Mucosa of descending colon (tissue), 3 donors: Measurements from ENCODE around the gene CABS1. TPM values are rescaled to one million over a fixed set of nuclear protein-coding genes. Genes with fewer than 3 reads are reported as not detected.

Experiments
- ATAC-seq: fragments of 200-7000 bp; cut with Tn5 transposase; one replicate; pipeline ENCODE4 v1.9.1; 2020; ENCODE audit warnings: mild to moderate bottlenecking, moderate library complexity
- DNase-seq, 3 donors: peaks; one replicate each; pipeline ENCODE4 v3.0.0-alpha.2; 2020
- H3K36me3 ChIP-seq: fragments of 200-600 bp; one replicate; pipeline ENCODE4 v1.8.0; 2021; ENCODE audit warnings: low read depth, mild to moderate bottlenecking
- H3K4me1 ChIP-seq: fragments of 200-600 bp; one replicate; pipeline ENCODE4 v1.8.0; 2021; ENCODE audit warnings: low read depth, mild to moderate bottlenecking
- H3K4me3 ChIP-seq: fragments of 200-600 bp; one replicate; pipeline ENCODE4 v1.8.0; 2021; ENCODE audit warnings: mild to moderate bottlenecking
- H3K9me3 ChIP-seq: fragments of 200-600 bp; one replicate; pipeline ENCODE4 v1.8.0; 2021; ENCODE audit warnings: mild to moderate bottlenecking
- intact Hi-C, 2 donors: fragments of 100-400 bp; cut with DNase I in 1 of 2; cut with micrococcal nuclease in 1 of 2; formaldehyde crosslinking; loops; one replicate each; pipeline versions ENCODE4 v1.11.0 to v1.11.1; 2022; cut with DNase I, micrococcal nuclease
- long read RNA-seq, 2 donors: library from polyadenylated mRNA; unstranded; transcript quantifications; one replicate each; pipeline ENCODE4 v2.0.0, GENCODE V29; 2019 to 2021
- total RNA-seq, 3 donors: library from RNA; stranded (reverse); fragmentation: NEBNext Ultra II Directional in 2 of 3; extraction: Animal tissue kit (Norgen Biotek cat#: 25700) in 2 of 3; gene quantifications; one replicate each; pipeline versions ENCODE4 v1.2.1 to v1.2.4, GENCODE V29; 2021 to 2023
- TF ChIP-seq, protein P1 (sequence below): fragments of 200-600 bp; IDR thresholded peaks from one replicate; pipeline ENCODE4 v1.8.0; 2022; ENCODE audit warnings: antibody characterized with exemption, mild to moderate bottlenecking
- donor health status: DM: no; HTN: no; CAD: no; lungs with moderate emphysema.
- donor health status: DM: no; HTN: no; CAD: no.
- donor health status: DM: no; HTN: yes; CAD: no.

CABS1 gene
- total RNA-seq: not detected
- long read RNA-seq, donor 1: 0 reads
- long read RNA-seq, donor 2: 0 reads

DNA sequence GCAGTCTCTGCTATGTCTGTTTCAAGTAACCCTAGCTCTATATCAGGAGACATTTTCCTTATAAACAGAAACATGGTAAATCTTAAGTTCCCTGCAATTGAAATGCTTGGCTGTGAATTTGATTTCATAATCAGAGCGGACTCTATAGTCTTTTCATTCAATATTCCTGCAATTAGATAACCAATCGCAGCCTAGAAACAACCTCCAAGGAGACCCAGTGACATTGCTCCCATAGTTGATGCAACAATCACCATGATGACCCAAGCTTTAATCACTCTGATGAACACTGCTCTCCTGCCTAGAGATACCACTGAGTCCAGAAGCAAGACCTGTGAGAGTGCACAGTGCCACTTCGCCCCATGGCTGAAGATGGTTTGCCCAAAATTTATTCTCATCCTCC lies at the start of gene CABS1:
Gene CABS1, plus strand, starts transcription at position 301 of the 400 bp plus-strand sequence. Its CDS starts 59 bp downstream, at position 360.
- H3K4me3 ChIP-seq: no peak within 1 kb of the TSS
- H3K9me3 ChIP-seq: no peaks in the 10 kb centered on the region
- H3K36me3 ChIP-seq: no peaks in the 10 kb centered on the region
- ATAC-seq: no peak
- intact Hi-C loops: no loop called here
- no peaks in the 10 kb centered on the region for H3K4me1 ChIP-seq
- no peak for DNase-seq
- TF ChIP-seq, protein P1, sequence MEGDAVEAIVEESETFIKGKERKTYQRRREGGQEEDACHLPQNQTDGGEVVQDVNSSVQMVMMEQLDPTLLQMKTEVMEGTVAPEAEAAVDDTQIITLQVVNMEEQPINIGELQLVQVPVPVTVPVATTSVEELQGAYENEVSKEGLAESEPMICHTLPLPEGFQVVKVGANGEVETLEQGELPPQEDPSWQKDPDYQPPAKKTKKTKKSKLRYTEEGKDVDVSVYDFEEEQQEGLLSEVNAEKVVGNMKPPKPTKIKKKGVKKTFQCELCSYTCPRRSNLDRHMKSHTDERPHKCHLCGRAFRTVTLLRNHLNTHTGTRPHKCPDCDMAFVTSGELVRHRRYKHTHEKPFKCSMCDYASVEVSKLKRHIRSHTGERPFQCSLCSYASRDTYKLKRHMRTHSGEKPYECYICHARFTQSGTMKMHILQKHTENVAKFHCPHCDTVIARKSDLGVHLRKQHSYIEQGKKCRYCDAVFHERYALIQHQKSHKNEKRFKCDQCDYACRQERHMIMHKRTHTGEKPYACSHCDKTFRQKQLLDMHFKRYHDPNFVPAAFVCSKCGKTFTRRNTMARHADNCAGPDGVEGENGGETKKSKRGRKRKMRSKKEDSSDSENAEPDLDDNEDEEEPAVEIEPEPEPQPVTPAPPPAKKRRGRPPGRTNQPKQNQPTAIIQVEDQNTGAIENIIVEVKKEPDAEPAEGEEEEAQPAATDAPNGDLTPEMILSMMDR: no peak

DNA sequence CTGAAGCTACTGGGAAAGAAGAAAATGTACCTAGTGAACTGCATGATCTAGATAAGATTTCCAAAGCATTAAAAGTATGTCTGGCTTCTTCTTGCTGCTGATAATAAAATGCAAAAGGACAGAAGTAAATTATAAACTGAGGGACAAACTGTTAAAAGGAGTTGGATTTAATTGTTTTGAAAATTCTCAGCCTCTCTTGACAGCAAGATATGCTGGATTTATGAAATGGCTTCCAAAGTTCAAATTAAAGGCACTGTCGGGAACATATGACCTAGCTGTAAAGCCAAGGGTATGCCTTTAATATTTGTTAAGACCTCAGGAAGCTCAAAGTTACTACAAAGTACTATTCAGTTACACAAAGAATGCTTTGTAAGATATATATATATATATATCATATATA lies 46.1 kb upstream of the CABS1 start:
- ATAC-seq (no peak), DNase-seq (no peak)
- no peaks in the 10 kb centered on the region for H3K9me3 ChIP-seq
- no peak overlapping the region for H3K4me3 ChIP-seq
- intact Hi-C loops: no loop called here
- no peaks in the 10 kb centered on the region for H3K36me3 ChIP-seq
- H3K4me1 ChIP-seq: no peaks in the 10 kb centered on the region
- TF ChIP-seq, protein P1: no peak

DNA sequence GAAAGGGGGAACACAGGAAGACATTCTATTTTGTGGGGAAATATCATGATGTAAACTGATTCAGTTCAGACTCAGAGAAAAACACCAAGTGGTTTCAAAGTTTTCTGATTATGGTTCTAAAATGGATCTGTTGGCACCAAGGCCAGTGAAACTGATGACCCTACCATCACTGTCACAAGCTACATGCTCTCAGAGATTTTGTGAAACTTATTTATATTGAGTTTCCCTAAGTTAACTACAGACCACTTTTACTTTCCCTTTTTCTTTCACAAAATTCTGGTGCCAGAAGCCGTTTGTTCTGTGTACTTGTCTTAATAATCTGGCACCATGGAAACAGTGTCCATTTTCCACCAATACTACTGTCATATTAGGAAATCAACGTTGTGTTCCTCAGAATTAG lies 43.4 kb upstream of the CABS1 start:
- DNase-seq (no peak), ATAC-seq (no peak)
- Histone ChIP-seq H3K4me1 (no peaks in the 10 kb centered on the region), H3K4me3 (no peak overlapping the region), H3K9me3 (no peaks in the 10 kb centered on the region), H3K36me3 (no peaks in the 10 kb centered on the region)
- TF ChIP-seq, protein P1: no peak
- intact Hi-C loops: no loop called here

DNA sequence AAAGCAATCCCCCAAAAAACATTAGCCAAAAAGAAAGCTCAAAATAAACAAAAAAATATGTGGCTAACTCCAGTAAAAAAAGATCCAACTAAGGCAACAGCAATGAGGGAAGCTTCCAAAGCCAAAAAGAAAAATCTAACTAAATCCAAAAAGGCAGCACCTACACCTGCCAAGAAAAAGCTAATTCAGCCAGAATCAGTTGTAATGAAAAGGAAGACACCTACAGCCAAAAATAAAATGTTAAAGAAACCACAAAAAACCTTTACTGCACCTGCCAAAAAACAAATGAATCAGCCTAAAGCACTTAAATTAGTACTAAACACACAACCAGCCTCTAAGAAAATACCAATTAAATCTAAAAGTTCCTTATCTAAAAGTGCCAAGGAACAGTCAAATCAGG lies 37.2 kb upstream of the CABS1 start:
- Histone ChIP-seq H3K36me3 (no peaks in the 10 kb centered on the region), H3K4me3 (no peak overlapping the region), H3K4me1 (no peaks in the 10 kb centered on the region), H3K9me3 (no peaks in the 10 kb centered on the region)
- DNase-seq: no peak
- intact Hi-C loops: no loop called here
- no peak for ATAC-seq
- TF ChIP-seq, protein P1: no peak

DNA sequence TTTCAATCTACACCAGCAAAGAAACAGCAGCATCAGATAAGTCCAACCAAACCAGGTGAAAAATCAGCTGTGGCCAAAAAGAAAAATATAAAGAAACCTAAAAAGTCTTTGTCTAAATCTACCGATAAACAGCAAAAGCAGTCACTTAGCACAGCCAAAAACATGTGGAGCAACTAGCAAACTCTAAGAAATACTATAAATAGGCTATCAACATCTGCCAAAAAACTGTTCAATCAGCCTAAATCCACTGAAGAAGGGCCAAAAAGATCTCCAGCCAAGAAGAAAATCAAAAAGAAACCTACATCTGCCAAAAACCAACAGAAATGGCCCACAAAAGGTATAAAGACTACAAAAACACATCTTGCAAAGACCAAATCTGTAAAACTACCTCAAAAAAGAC lies 36.7 kb upstream of the CABS1 start:
- TF ChIP-seq, protein P1: no peak
- Histone ChIP-seq H3K36me3 (no peaks in the 10 kb centered on the region), H3K4me3 (no peak overlapping the region), H3K9me3 (no peaks in the 10 kb centered on the region), H3K4me1 (no peaks in the 10 kb centered on the region)
- intact Hi-C loops: no loop called here
- ATAC-seq (no peak), DNase-seq (no peak)

DNA sequence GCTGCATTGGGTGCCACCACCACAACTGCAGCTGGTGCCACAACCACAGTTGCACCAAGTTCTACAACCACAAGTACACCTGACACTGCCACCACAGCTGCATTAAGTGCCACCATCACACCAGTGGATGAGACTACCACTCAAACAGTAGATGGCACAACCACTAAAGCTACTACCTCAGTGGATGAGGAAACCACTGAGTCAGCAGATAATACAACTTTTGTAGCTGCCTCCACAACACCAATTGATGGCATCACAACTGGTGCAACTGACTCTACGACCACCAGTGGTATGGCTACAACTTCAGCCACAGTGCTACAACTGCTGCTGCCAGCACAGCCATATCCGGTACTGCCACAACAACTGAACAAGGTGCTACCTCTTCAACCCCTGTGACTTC lies 35.1 kb upstream of the CABS1 start:
- intact Hi-C loops: no loop called here
- no peaks in the 10 kb centered on the region for H3K36me3 ChIP-seq
- no peak for ATAC-seq
- DNase-seq: no peak
- no peaks in the 10 kb centered on the region for H3K4me1 ChIP-seq
- TF ChIP-seq, protein P1: no peak
- H3K9me3 ChIP-seq: no peaks in the 10 kb centered on the region
- H3K4me3 ChIP-seq: no peak overlapping the region
